Measurements from ENCODE around the gene ISG15.
"Not testable (repeated sequence)": the region's sequence is repeated elsewhere in the genome, so short reads cannot be mapped to it uniquely, and the experiment has no call there.

ISG15 gene

GRCh38 chr1:1046767-1047166 is 33.5 kb downstream of the ISG15 start:
- no peak for DNase-seq

DNA sequence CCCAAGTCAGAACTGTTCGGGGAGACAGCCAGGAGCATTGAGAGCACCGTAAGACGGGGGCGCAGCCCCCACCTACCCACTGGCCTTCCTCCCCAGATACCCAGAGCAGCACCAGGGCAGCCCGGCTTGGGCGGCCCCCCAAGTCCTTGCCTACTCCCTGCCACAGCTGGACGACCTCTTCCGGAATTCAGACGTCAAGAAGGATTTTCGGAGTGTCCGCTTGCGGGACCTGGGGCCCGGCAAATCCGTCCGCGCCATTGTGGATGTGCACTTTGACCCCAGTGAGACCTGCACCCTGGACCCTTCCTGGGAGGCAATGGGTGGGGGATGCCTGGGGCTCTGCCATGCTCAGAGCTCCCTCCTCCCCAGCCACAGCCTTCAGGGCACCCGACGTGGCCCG is 34.1 kb downstream of the ISG15 start:
- DNase-seq, result no peak

- no peak for DNase-seq
Observed at GRCh38 chr1:1047963-1048362, 34.7 kb downstream of the ISG15 start.

GRCh38 chr1:1048765-1049164 is 35.5 kb downstream of the ISG15 start:
- no peak for DNase-seq

- no peak for DNase-seq
Observed at GRCh38 chr1:1049318-1050165, 36.2 kb downstream of the ISG15 start.

- DNase-seq, result no peak
Observed at GRCh38 chr1:1050577-1051052, 37.3 kb downstream of the ISG15 start.

DNA sequence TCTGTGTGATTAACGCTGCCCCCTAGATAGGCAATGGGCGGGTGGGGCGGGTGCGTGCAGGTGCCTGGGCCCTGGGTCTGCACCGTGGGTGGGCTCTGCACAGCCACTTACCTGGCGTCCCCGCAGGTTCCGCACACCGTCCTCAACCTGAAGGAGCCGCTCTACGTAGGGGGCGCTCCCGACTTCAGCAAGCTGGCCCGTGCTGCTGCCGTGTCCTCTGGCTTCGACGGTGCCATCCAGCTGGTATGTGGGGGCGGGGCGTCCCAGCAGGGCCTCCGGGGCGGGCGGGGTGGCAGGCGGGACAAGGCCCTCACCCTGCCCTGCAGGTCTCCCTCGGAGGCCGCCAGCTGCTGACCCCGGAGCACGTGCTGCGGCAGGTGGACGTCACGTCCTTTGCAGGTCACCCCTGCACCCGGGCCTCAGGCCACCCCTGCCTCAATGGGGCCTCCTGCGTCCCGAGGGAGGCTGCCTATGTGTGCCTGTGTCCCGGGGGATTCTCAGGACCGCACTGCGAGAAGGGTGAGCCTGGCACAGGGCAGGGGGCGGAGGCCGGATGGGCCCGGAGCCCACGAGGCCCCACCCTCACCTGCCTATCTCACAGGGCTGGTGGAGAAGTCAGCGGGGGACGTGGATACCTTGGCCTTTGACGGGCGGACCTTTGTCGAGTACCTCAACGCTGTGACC is 38.0 kb downstream of the ISG15 start:
- no peak for DNase-seq

- no peak for DNase-seq
Observed at GRCh38 chr1:1052003-1052840, 38.9 kb downstream of the ISG15 start.

DNA sequence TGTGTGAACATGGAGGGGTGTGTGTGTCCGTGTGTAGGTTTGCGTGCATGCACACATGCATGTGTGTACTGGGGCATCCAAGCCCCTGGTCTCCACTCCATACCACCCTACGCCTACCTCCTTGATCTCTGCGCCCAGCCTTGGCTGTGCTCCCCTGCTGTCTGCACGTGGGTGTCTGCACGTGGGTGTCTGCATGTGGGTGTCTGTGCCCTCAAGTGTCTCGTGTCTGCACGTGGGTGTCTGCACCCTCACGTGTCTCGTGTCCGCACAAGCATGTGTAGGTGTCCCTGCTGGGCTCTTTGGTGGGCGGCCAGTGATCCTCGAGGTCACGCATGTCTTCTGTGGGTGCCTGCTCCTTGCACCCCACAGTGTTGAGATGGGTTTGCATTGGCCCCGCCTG is 39.7 kb downstream of the ISG15 start:
- no peak for DNase-seq

GRCh38 chr1:1053682-1054081 is 40.4 kb downstream of the ISG15 start:
- DNase-seq, result no peak

DNA sequence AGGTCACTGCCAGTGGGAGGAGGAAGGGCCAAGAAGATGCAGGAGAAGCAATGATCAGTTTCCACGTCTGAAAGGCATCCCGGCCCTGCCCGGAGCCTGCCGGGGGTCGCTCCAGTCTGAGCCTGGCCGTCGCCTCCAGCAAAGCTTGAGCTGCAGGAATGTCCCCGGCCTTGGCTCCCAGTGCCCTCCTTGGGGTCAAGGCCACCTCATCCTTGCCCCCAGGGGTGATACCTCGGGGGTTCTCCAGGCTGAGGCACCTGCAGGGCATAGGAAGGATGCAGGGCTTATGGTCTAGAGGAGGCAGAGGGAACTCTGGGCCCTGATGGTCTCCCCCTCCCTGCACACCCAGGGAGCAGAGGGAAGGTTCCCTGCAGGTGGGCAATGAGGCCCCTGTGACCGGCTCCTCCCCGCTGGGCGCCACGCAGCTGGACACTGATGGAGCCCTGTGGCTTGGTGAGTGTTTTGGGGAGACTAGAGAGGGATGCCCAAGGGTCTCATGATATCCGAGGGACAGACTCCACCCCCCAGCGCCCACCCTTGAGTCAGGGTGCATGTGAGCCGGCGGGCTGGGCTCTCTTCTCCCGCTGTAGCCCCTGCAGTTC is 40.9 kb downstream of the ISG15 start:
- DNase-seq, result no peak

GRCh38 chr1:1054971-1055370 is 41.7 kb downstream of the ISG15 start:
- DNase-seq, result no peak

DNA sequence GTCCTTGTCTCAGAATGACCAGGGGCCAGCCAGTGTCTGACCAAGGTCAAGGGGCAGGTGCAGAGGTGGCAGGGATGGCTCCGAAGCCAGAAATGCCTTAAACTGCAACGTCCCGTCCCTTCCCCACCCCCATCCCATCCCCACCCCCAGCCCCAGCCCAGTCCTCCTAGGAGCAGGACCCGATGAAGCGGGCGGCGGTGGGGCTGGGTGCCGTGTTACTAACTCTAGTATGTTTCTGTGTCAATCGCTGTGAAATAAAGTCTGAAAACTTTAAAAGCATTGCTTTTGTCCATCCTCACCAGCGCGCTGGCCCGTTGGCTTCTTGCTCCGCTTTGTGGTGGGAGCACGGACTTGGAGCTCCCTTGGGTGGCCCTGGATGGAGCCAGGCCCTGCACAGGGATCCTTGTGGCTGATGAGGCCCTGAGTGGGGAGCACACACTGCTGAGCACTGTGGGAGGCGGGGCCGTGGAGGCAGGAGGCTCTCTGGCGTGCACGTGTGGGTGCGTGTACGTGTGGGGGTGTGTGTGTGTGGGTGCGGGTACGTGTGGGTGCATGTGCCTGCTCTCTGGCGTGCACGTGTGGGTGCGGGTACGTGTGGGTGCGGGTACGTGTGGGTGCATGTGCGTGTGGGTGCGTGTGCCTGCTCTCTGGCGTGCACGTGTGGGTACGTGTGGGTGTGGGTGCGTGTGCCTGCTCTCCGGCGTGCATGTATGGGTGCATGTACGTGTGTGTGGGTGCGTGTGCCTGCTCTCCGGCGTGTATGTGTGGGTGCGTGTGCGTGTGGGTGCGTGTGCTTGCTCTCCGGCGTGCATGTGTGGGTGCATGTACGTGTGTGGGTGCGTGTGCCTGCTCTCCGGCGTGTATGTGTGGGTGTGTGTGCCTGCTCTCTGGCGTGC is 42.8 kb downstream of the ISG15 start:
- DNase-seq, result no peak

GRCh38 chr1:1057769-1058087 is 44.4 kb downstream of the ISG15 start:
- not testable (repeated sequence) for DNase-seq

- DNase-seq, result no peak
Observed at GRCh38 chr1:1058088-1058905, 45.0 kb downstream of the ISG15 start.

DNA sequence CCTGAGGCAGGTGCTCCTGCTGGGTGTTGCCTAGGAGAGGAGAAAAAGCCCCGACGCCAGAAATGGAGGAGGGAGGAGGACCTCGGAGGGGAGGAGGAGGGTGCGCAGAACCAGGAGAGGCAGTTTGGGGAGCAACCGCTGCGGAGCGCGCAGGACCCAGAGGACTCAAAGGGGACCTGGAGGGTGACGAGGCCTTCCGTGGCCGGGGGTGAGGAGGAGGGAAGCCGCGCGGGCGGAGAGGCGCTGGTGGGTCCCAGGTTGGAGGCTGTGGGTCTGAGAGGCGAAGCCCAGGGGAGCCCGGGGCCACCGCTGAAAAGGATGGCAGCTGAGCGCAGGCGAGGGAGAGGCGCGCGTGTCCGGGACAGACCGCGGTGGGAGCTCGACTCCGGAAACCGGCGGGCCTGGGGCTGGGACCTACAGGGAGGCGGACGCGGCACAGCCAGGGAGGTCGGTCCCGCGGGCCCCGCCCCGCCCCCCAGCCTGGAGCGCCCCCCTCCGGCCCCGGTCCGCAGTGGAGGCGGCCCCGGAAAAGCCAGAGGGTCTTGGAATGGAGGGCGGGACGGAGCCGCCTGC is 45.7 kb downstream of the ISG15 start:
- DNase-seq, result peak; percentile 30

DNA sequence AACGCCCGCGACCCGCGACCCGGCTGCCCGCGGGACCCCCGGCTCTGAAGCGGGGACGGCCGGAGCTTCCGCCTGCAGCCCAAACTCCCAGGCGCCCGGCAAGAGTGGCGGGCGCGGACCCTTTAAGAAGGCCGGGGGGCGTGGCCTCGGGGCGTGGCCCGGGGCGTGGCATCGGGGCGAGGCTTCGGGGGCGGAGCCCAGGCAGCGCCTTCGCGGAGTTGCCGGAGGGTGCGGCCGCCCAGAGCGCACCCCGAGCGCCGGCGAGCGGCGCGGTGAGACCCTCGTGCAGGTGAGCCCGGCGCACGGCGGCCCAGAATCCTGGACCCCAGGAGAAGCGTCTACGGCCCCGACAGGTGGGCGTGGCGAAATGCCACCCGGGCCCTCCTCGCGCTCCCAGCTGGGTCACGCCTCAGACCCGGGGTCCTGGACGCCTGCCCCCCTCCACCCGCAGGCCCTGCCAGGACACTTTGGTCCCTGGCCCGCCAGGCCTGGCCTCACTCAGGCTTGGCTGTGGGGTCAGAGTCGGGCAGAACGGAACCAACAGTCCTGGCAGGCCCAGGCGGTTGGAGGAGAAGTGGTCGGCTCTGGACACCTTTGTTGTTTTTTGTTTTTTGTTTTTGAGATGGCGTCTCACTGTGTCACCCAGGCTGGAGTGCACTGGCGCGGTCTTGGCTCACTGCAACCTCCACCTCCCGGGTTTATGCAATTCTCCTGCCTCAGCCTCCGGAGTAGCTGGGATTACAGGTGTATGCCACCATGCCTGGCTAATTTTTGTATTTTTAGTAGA is 46.4 kb downstream of the ISG15 start:
- peak; percentile 74 for DNase-seq

GRCh38 chr1:1060281-1061000 is 47.1 kb downstream of the ISG15 start:
- DNase-seq, result no peak

Measured in fibroblast of skin of back (primary cell).